ENCODE measurements around the gene EZH1.
"Not testable (repeated sequence)": the region's sequence is repeated elsewhere in the genome, so short reads cannot be mapped to it uniquely, and the experiment has no call there.

EZH1 gene

GRCh38 chr17:42673266-42673884, 71.5 kb downstream of the EZH1 start:
- peak overlapping the region; percentile 93 for H3K4me3 ChIP-seq

GRCh38 chr17:42672038-42672437, 72.8 kb downstream of the EZH1 start:
- no peak for TF ChIP-seq CTCF (IDR thresholded peaks at IDR 0.05)
- DNase-seq (ENCODE audit: low spot score): no peak
- Histone ChIP-seq H3K4me3 (no peak overlapping the region), H3K27ac (peak overlapping the region in 1 of 2 donors; percentile 96)

More at GRCh38 chr17:42673266-42673884, 71.5 kb downstream of the EZH1 start:
- DNase-seq (ENCODE audit: low spot score): no peak
- no peak for TF ChIP-seq CTCF (IDR thresholded peaks at IDR 0.05)
- peak overlapping the region; percentile 86 to 96 for H3K27ac ChIP-seq

DNA sequence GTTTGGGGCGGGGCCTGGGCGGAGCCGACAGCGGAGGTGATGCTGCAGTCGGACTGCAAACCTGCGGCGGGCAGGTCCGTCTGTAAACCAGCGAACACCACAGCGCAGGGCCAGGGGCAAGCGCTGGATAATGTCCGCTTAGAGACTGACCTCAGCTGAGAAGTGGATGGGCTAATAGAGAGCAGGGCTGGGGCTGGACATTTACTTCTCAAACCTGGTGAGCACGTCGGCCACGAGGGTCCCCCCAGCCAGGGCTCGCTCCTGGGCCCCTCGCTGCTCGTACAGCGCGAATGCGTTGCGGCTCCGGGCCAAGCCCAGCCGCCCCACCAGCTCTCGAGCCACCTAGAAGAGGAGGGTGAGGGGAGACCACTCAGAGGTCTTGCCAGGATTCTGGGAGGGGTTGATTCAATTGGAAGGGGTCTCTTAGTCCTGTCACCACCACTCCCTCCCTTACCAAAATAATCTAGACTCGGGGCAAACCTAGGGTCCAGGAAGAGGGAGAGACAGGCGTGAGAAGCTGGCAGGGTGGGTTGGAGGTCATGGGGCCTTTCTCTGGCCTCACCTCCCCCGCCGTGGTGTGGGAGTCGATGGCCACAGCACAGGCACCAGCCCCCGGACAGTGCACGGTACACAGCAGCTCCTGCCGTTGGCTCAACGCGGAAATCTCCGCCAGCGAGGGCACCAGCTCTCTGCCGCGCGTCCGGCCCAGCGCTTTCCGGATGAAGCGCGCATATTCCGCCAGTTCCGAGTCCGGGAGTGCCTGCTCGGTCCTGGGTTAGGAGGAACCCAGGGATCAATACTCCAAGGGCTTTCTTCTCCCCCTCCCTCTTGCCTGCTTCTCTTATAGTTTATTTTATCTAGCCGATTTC, 73.8 kb downstream of the EZH1 start:
- Histone ChIP-seq H3K27ac (peak overlapping the region; percentile 24 to 84), H3K4me3 (peak overlapping the region; percentile 27)
- no peak for TF ChIP-seq CTCF (IDR thresholded peaks at IDR 0.05)
- DNase-seq (ENCODE audit: low spot score): no peak

- H3K4me3 ChIP-seq: peak overlapping the region; percentile 27
- DNase-seq (ENCODE audit: low spot score): no peak
These were observed 74.7 kb downstream of the EZH1 start for GRCh38 chr17:42669977-42670788.

DNA sequence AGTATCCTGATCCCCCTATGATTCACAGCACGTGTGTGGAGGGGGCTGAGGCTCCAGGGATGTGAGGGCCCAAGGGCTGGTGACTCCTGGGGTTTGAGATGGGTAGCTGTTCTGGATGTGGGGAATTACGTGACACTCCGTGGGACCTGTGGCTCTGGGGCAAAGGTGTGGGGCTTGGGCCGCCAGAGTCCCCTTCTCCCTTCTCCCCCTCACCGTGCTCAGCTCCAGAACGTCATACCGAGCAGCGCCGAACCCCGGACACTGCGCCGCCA, 75.2 kb downstream of the EZH1 start:
- DNase-seq (ENCODE audit: low spot score): no peak
- peak overlapping the region; percentile 49 to 84 for H3K27ac ChIP-seq
- TF ChIP-seq CTCF (IDR thresholded peaks at IDR 0.05): no peak
- no peak overlapping the region for H3K4me3 ChIP-seq

More at GRCh38 chr17:42669977-42670788, 74.7 kb downstream of the EZH1 start:
- TF ChIP-seq CTCF (IDR thresholded peaks at IDR 0.05): no peak
- H3K27ac ChIP-seq: peak overlapping the region; percentile 49 to 84

DNA sequence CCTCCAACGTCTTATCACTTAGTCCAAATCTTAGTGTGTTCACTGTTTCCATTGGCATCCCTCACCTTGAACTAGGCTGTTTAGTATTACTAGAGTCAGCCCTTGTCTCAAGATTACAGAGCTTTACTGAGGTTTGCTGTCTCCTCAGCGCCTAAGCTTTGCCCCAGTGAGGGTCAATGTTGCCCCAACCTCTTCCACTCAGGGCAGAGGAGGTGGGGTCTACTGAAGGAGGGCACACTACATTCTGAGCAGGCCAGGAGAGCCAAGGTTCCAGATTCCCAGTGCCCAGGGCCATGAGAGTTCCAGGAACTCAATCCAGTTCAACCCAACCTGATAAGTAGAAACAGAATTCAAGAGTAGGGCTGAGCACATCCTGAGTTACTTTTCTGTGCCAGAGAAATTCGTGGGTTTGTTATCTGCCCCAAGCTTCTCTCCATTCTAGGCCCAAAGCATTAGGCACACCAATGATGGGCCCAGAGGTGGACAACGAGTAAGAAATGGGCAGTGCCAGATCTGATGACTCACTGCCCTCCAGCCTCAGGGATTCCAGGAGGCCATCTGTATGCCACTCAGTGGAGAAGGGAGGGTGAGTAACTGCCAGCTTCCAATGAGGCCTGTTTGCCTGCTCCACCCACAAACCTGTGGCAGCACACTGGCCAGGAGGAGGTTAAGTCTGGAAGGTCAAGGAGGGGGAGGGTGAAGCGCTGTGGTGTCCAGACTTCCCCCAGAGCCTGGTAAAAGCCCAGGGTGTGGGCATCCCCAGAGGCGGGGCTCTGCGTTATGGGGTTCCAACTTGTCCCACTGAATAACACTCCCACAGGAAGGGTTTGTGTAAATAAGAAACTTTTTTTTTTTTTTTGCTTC, 77.5 kb downstream of the EZH1 start:
- Histone ChIP-seq H3K4me3 (no peak overlapping the region), H3K27ac (peak overlapping the region; percentile 55 to 84)
- no peak for DNase-seq (ENCODE audit: low spot score)
- no peak for TF ChIP-seq CTCF (IDR thresholded peaks at IDR 0.05)

GRCh38 chr17:42666126-42666525, 78.7 kb downstream of the EZH1 start:
- peak overlapping the region in 1 of 2 donors; percentile 84 for H3K27ac ChIP-seq
- not testable (repeated sequence) for H3K4me3 ChIP-seq; DNase-seq (ENCODE audit: low spot score)
